Neutrophil (primary cell): Measurements from ENCODE around the gene PDE2A.
A peak's percentile ranks its signal among the peaks of the same experiment; 100 is the strongest.

ENCODE experiments used
- H3K27ac ChIP-seq: fragments of 200-600 bp; sonication (generic); 2 replicates; pipeline ENCODE4 v1.5.1; 2016; ENCODE audit warnings: mild to moderate bottlenecking, moderate library complexity
- H3K27me3 ChIP-seq: fragments of 200-600 bp; sonication (generic); 2 replicates; pipeline ENCODE4 v1.6.0; 2016; ENCODE audit warnings: mild to moderate bottlenecking
- H3K36me3 ChIP-seq: fragments of 200-600 bp; sonication (generic); 2 replicates; pipeline ENCODE4 v1.5.1; 2017
- H3K4me1 ChIP-seq, 2 experiments: fragments of 200-600 bp in 1 of 2; sonication (generic) in 1 of 2; 1 replicate in 1 of 2; 2 replicates in 1 of 2; pipeline versions ENCODE4 v1.5.1 to v1.6.1; 2013 to 2016; ENCODE audit warnings: low read depth in 1 of 2, low read length in 1 of 2, mild to moderate bottlenecking in 1 of 2, moderate library complexity in 1 of 2; ENCODE audit not compliant: control insufficient read depth in 1 of 2, insufficient read depth in 1 of 2
- H3K4me3 ChIP-seq, 2 experiments: fragments of 200-600 bp in 1 of 2; sonication (generic) in 1 of 2; 1 replicate in 1 of 2; 2 replicates in 1 of 2; pipeline ENCODE4 v1.5.1; 2013 to 2016; ENCODE audit warnings: low read depth in 1 of 2, low read length in 1 of 2, mild to moderate bottlenecking in 1 of 2, moderate library complexity in 1 of 2
- H3K9me3 ChIP-seq: fragments of 200-600 bp; sonication (generic); 2 replicates; pipeline ENCODE4 v1.5.1; 2016
- CTCF ChIP-seq: fragments of 200-600 bp; sonication (generic); IDR thresholded peaks from 2 replicates; pipeline ENCODE4 v1.5.1; 2016; ENCODE audit warnings: antibody characterized with exemption

PDE2A gene

GRCh38 chr11:72693271-72693968 is 19.2 kb upstream of the PDE2A start:
- Histone ChIP-seq H3K4me1 (no peaks in the 10 kb centered on the region), H3K27me3 (no peaks in the 10 kb centered on the region), H3K27ac (no peak overlapping the region), H3K4me3 (no peak overlapping the region), H3K36me3 (peaks cover 100% of the 10 kb centered on the region), H3K9me3 (peaks cover 8% of the 10 kb centered on the region)
- TF ChIP-seq CTCF = no peak

- peaks cover 8% of the 10 kb centered on the region for H3K9me3 ChIP-seq
- H3K36me3 ChIP-seq = peaks cover 100% of the 10 kb centered on the region
- no peak for TF ChIP-seq CTCF
- no peaks in the 10 kb centered on the region for H3K27me3 ChIP-seq
- no peak overlapping the region for H3K4me3 ChIP-seq
- H3K27ac ChIP-seq = no peak overlapping the region
- H3K4me1 ChIP-seq = no peaks in the 10 kb centered on the region
These were observed 18.4 kb upstream of the PDE2A start for GRCh38 chr11:72692498-72693237.

GRCh38 chr11:72690166-72690565 is 15.9 kb upstream of the PDE2A start:
- Histone ChIP-seq H3K27ac (no peak overlapping the region), H3K9me3 (peaks cover 8% of the 10 kb centered on the region), H3K27me3 (no peaks in the 10 kb centered on the region), H3K36me3 (peaks cover 100% of the 10 kb centered on the region), H3K4me1 (no peaks in the 10 kb centered on the region), H3K4me3 (no peak overlapping the region)
- TF ChIP-seq CTCF = no peak

- Histone ChIP-seq H3K36me3 (peaks cover 100% of the 10 kb centered on the region), H3K4me1 (no peaks in the 10 kb centered on the region), H3K9me3 (peaks cover 8% of the 10 kb centered on the region), H3K27ac (peak overlapping the region; percentile 27), H3K4me3 (no peak overlapping the region), H3K27me3 (no peaks in the 10 kb centered on the region)
- no peak for TF ChIP-seq CTCF
These were observed 14.7 kb upstream of the PDE2A start for GRCh38 chr11:72688929-72689328.

GRCh38 chr11:72688486-72688885 is 14.3 kb upstream of the PDE2A start:
- H3K4me1 ChIP-seq = no peaks in the 10 kb centered on the region
- peaks cover 7% of the 10 kb centered on the region for H3K9me3 ChIP-seq
- H3K4me3 ChIP-seq = no peak overlapping the region
- H3K27me3 ChIP-seq = no peaks in the 10 kb centered on the region
- no peak overlapping the region for H3K27ac ChIP-seq
- peaks cover 100% of the 10 kb centered on the region for H3K36me3 ChIP-seq
- TF ChIP-seq CTCF = no peak
